OCI-LY3 (cell line): Measurements from ENCODE around the gene IL17RA.

ENCODE experiments used
- EZH2phosphoT487 ChIP-seq: fragments of 200-600 bp; shearing (Covaris generic); IDR thresholded peaks from 2 replicates; pipeline ENCODE4 v1.6.1; 2018; ENCODE audit warnings: antibody characterized with exemption, mixed run types, low read depth
- TF ChIP-seq, protein P1 (sequence below): fragments of 200-600, 300-600 bp; sonication (generic); IDR thresholded peaks from 2 replicates; pipeline ENCODE4 v1.5.1; 2014; ENCODE audit warnings: antibody characterized with exemption, low read length, low read depth

DNA sequence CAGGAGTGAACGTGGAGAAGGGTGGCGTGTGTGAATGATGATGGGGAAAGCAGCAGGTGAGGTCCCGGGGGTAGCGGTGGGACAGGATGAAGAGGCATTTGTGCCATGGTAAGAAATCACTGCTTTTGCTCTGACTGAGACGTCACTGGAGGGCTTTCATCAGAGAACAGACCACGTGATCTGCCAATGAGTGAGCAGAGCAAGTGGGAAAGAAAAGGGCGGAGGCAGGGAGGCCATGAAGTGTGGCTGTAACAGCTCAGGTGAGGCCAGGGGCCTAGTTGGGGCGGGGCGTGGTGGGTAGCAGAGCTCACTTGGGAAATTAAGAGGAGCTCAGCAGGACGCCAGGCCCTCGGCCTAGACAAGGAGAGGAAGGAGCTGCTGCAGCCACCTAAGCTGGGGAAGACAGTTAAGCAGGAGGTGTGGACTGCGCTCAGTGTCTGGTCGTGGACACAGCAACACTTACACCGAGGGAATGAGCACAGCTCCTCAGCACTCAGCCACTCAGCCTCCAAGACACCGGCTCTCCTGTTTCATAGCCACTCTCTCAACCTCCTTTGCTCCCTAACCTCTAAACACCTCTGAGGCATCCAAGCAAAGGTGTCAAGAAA lies 50.5 kb downstream of the IL17RA start:
- TF ChIP-seq, protein P1, sequence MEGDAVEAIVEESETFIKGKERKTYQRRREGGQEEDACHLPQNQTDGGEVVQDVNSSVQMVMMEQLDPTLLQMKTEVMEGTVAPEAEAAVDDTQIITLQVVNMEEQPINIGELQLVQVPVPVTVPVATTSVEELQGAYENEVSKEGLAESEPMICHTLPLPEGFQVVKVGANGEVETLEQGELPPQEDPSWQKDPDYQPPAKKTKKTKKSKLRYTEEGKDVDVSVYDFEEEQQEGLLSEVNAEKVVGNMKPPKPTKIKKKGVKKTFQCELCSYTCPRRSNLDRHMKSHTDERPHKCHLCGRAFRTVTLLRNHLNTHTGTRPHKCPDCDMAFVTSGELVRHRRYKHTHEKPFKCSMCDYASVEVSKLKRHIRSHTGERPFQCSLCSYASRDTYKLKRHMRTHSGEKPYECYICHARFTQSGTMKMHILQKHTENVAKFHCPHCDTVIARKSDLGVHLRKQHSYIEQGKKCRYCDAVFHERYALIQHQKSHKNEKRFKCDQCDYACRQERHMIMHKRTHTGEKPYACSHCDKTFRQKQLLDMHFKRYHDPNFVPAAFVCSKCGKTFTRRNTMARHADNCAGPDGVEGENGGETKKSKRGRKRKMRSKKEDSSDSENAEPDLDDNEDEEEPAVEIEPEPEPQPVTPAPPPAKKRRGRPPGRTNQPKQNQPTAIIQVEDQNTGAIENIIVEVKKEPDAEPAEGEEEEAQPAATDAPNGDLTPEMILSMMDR: no peak
- no peak for TF ChIP-seq EZH2phosphoT487
